Ectodermal cell (in vitro differentiated cells): ENCODE data around the gene WWOX.

ENCODE experiments used
- H3K27ac ChIP-seq: 2 replicates; pipeline ENCODE4 v1.7.0; 2013; ENCODE audit warnings: mild to moderate bottlenecking, low read depth, low read length; ENCODE audit not compliant: insufficient read depth, poor library complexity, severe bottlenecking
- H3K27me3 ChIP-seq: 2 replicates; pipeline ENCODE4 v1.7.0; 2013; ENCODE audit warnings: mild to moderate bottlenecking, low read length; ENCODE audit not compliant: insufficient read depth, control insufficient read depth, poor library complexity, severe bottlenecking
- H3K36me3 ChIP-seq: one replicate; pipeline ENCODE4 v1.7.0; 2013; ENCODE audit warnings: low read length; ENCODE audit not compliant: control insufficient read depth, insufficient read depth
- H3K4me1 ChIP-seq: one replicate; pipeline ENCODE4 v1.7.0; 2013; ENCODE audit warnings: low read length; ENCODE audit not compliant: control insufficient read depth, insufficient read depth
- H3K4me3 ChIP-seq: 2 replicates; pipeline ENCODE4 v1.7.0; 2013; ENCODE audit warnings: low read depth, low read length, control low read depth; ENCODE audit not compliant: insufficient read depth
- H3K9me3 ChIP-seq: 2 replicates; pipeline ENCODE4 v1.7.0; 2013; ENCODE audit warnings: mild to moderate bottlenecking, low read length, moderate library complexity; ENCODE audit not compliant: control insufficient read depth
- WGBS, 2 experiments: methylation state at CpG; one replicate each; pipeline ENCODE4 v1.1.7; 2013; ENCODE audit warnings: missing lambda C conversion rate in 2 of 2; 5-methylcytosine and 5-hydroxymethylcytosine counted together

WWOX gene

DNA sequence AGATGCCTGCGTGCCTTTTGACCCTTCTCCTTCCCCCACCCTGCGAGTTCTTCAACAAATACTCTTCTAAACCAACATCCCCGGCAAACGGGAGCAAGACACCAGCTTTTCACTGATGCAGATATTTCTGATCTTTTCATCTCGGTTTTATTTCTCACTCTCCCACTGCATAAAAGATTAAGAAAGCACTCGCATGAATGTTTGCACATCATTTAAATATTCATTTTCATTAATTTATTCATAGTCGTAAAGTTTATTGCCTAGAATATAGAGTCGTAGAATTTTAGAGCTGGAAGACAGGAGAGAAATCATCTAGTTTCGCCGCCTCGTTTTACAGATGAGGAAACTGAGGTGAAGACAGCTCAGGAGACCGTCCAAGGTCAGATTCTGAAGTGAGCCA lies 1013.0 kb downstream of the WWOX start:
- Histone ChIP-seq H3K36me3 (peaks cover 2% of the 10 kb centered on the region), H3K27ac (no peak overlapping the region), H3K4me3 (no peak overlapping the region), H3K9me3 (no peaks in the 10 kb centered on the region), H3K4me1 (no peaks in the 10 kb centered on the region), H3K27me3 (no peaks in the 10 kb centered on the region)
- WGBS, 2 experiments, result 94 to 96% methylated on average over 12 of the region's 12 CpGs

DNA sequence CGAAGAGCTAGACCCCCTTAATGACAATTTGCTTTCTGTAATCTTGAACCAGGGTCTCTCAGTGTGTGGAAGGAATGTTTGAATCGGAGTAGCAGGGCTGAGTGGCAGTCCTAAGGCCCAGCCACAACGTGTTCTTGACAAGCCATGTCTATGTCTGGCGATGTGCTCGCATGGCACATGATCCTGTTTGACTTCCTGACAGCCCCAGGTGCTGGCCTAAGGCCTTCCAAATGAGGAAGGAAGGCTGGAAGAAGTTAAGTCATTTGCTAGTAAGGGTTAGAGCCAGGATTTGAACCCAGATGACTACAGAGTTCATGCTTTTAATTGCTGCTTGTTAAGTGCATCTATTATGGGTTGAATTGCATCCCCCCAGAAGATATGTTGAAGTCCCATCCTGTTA lies 1014.4 kb downstream of the WWOX start:
- peaks cover 3% of the 10 kb centered on the region for H3K36me3 ChIP-seq

DNA sequence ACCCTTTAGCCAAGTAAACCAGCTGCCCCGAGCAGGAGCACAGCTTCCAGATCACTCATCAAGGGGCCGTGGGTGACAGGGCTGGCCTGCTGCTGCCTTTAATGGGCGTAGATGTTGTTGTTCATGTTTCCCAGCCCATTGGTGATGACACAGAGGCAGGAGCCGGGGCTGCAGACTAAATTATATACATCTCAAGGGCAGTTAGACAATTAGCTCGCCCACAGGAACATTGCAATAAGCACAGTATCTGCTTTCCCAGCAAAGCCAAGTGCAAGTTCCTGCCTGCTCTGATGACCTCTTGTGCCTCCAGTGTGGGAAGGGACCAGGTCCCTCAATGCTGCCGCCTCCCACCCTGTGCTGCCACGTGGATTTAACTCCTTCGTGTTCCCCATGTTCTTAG lies 1015.3 kb downstream of the WWOX start:
- Histone ChIP-seq H3K27ac (no peak overlapping the region), H3K27me3 (no peaks in the 10 kb centered on the region), H3K4me3 (no peak overlapping the region), H3K36me3 (peaks cover 3% of the 10 kb centered on the region), H3K4me1 (no peaks in the 10 kb centered on the region), H3K9me3 (no peaks in the 10 kb centered on the region)
- WGBS, 2 experiments, result 92% methylated on average over 8 of the region's 8 CpGs

More for the DNA sequence above, 1014.4 kb downstream of the WWOX start:
- Histone ChIP-seq H3K4me1 (no peaks in the 10 kb centered on the region), H3K4me3 (no peak overlapping the region), H3K27ac (no peak overlapping the region), H3K27me3 (no peaks in the 10 kb centered on the region), H3K9me3 (no peaks in the 10 kb centered on the region)
- 92 to 96% methylated on average over 5 of the region's 5 CpGs for WGBS, 2 experiments

DNA sequence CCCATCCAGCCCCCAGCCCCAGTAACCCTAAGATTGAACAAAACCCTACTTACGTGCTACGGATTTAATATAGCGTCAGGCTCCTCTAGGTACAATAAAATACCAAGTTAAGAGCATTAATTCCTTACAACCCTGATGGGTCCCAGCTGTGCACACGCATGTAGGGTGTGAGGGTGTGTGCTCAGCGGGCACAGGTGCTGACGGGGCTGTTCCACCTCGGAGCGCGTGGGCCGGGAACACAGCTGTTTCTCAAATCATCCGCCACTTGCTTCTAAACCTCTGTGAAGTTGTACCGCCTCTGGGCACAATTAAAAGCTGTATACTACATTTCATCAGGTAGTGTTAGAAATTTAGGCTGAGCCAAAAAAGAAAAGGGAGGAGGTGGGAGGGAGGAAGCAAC lies 1022.5 kb downstream of the WWOX start:
- Histone ChIP-seq H3K4me3 (no peak overlapping the region), H3K4me1 (no peaks in the 10 kb centered on the region), H3K9me3 (peaks cover 2% of the 10 kb centered on the region), H3K27me3 (no peaks in the 10 kb centered on the region), H3K27ac (no peak overlapping the region), H3K36me3 (peaks cover 3% of the 10 kb centered on the region)
- WGBS, 2 experiments, result 89 to 96% methylated on average over 12 of the region's 12 CpGs

DNA sequence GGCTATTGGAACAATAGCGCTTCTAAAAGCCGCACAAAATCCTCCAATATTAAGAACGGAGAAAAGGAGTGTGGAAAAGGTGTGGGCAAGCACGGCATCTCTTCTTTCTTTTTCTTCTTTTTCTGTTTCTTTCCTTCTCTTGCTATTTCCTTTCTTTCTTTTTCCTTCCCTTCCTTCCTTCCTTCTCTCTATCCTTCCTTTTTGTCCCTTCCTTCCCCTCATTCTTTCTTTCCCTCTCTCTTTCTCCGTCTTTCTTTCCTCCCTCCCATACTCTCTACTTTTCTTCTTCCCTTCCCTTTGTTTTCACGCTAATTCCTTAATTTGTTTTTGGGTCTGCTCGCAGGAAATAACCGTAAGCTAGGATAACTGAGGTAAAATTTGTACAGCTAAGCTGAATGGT lies 1022.9 kb downstream of the WWOX start:
- Histone ChIP-seq H3K9me3 (peaks cover 2% of the 10 kb centered on the region), H3K27ac (no peak overlapping the region), H3K4me3 (no peak overlapping the region), H3K36me3 (peaks cover 2% of the 10 kb centered on the region), H3K4me1 (no peaks in the 10 kb centered on the region), H3K27me3 (no peaks in the 10 kb centered on the region)
- WGBS, 2 experiments, result 93 to 98% methylated on average over 8 of the region's 8 CpGs

DNA sequence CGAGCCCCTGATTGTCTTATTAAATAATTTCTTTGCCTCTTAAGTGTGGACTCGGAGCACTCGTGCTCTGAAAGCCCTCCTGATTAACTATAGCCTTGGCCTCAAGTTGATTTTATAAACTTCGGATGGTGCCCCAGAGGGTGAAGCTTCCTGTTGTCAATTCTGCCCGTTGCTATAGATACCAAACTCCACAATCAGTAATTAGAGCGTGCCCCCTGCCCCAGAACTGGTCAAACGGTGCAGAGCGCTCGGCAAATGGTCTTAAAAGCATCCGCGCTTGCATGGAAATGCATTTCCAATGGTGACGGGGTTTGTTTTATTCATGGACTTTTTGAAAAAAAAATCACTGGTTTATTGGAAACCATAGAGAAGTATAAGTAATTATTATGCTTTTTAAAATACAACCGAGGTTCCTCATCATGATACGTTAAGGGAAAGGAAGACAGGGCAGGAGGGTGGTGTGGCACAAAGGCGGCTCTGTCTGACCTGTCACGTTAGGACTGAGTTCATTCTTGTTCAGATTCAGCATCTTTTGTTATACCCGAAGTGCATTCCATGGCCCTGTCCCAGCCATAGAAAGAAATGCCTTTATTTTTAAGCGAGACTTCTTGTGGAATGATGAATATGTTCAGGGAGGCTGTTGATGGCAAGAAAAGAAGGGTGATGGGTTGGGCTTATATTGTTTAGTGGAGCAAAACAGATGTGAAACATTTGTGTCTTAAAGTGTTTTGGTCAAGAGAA lies 1024.7 kb downstream of the WWOX start:
- peaks cover 2% of the 10 kb centered on the region for H3K9me3 ChIP-seq
- no peaks in the 10 kb centered on the region for H3K4me1 ChIP-seq
- whole genome bisulfite sequencing, 2 experiments, result 78 to 84% methylated on average over 18 of the region's 18 CpGs
- peak overlapping the region; percentile 70 for H3K27ac ChIP-seq
- H3K4me3 ChIP-seq, result no peak overlapping the region
- no peaks in the 10 kb centered on the region for H3K27me3 ChIP-seq
- H3K36me3 ChIP-seq, result no peaks in the 10 kb centered on the region

DNA sequence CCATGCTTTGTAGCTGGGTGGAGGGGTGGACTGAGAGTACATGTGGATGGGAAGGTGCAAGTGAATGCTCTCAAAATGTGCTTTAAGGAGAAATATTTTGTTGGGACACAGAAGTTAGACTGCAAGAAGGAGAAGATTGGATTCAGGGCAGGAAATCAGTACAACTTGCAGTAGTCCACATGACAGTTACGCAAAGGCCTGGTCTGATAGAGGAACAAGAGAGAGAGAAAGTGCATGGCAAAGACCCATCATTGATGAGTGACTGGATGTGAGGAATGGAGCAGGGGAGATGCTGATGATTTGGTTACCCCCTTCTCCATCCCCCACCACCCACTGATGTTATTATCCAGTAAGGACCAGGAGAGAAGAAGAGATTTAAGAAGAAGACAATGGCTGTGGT lies 1028.3 kb downstream of the WWOX start:
- H3K4me1 ChIP-seq, result no peaks in the 10 kb centered on the region
- H3K27ac ChIP-seq, result no peak overlapping the region
- 94 to 96% methylated on average over 1 of the region's 1 CpG for WGBS, 2 experiments
- no peak overlapping the region for H3K4me3 ChIP-seq
- no peaks in the 10 kb centered on the region for H3K27me3 ChIP-seq
- peaks cover 2% of the 10 kb centered on the region for H3K9me3 ChIP-seq
- no peaks in the 10 kb centered on the region for H3K36me3 ChIP-seq

DNA sequence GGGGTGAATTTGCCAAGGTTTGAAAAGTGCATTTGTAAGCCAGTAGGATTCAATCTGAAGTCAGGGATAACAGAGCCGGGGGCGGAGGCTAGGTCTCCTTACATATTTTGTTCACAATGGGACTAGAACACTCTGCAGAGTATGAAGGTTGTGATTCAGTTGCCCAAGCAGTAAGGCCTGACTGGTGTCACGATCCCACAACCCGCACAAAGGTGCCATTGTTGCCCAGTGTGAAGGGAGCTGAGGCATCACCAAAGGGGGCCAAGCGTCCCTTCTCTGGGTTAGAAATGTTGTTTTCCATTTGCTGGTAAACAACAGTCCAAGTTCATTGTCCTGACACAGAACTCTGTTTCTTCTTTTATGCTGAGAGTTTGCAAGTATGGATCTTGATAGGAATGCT lies 1029.3 kb downstream of the WWOX start:
- no peaks in the 10 kb centered on the region for H3K36me3 ChIP-seq
- H3K27me3 ChIP-seq, result no peaks in the 10 kb centered on the region
- 91 to 92% methylated on average over 5 of the region's 5 CpGs for WGBS, 2 experiments
- H3K4me1 ChIP-seq, result no peaks in the 10 kb centered on the region
- H3K27ac ChIP-seq, result no peak overlapping the region
- no peak overlapping the region for H3K4me3 ChIP-seq
- no peaks in the 10 kb centered on the region for H3K9me3 ChIP-seq

DNA sequence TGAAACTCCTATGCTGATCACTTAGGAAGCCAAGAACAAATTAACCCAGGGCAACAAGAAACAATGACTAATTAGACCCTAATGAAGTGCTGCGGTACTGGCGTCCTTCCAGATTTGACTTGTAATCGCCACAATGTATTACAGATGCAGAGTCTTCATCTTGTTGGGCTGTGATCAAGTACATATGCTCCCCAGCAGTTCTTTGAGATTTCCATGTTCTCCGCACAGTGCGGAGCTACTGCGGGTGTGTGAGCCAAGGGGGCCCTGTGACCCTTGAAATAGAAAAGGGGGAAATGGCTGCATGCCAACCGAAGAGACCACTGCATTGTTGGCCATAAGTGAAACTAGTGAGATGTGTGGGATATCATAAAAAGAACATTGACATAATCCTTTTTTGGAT lies 1031.2 kb downstream of the WWOX start:
- H3K9me3 ChIP-seq, result no peaks in the 10 kb centered on the region
- H3K36me3 ChIP-seq, result no peaks in the 10 kb centered on the region
- H3K27me3 ChIP-seq, result no peaks in the 10 kb centered on the region
- no peak overlapping the region for H3K27ac ChIP-seq
- no peak overlapping the region for H3K4me3 ChIP-seq
- 94 to 98% methylated on average over 7 of the region's 7 CpGs for WGBS, 2 experiments
- H3K4me1 ChIP-seq, result no peaks in the 10 kb centered on the region

DNA sequence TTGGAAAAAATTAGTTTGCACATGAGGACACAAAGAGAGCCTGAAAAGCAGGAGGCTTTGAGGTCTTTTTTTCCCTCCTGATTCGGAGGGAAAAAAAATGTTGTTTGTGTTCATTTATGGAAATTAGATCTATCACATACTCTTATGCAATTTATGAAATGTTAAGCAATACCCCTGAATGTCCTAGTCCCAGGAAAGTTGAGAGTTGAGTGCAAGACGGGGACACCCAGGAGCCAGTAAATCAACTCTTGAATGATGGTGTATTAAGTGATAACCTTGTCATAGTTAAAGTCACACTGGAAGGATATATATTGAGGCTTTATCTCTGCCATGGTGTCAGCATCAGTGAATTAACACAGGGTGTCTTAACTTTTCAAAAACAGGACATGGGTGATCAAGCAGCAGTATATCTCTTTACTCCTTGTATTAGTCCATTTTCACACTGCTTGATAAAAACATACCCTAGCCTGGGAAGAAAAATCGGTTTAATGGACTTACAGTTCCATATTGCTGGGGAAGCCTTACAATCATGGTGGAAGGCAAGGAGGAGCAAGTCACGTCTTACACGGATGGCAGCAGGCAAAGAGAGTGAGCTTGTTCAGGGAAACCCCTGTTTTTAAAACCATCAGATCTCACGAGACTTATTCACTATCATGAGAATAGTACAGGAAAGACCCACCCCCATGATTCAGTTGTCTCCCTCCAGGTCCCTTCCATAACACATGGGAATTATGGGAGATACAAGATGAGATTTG lies 1032.0 kb downstream of the WWOX start:
- Histone ChIP-seq H3K27ac (no peak overlapping the region), H3K4me3 (no peak overlapping the region), H3K9me3 (no peaks in the 10 kb centered on the region), H3K4me1 (no peaks in the 10 kb centered on the region), H3K36me3 (no peaks in the 10 kb centered on the region), H3K27me3 (no peaks in the 10 kb centered on the region)
- 93 to 98% methylated on average over 5 of the region's 6 CpGs for WGBS, 2 experiments
